HepG2 (cell line): Measurements from ENCODE around the gene PDE4D. TPM values are rescaled to one million over a fixed set of nuclear protein-coding genes. Genes with fewer than 3 reads are reported as not detected.

Experiments
- ATAC-seq: fragments of 200-7000 bp; cut with Tn5 transposase; 3 replicates; pipeline ENCODE4 v1.9.1; 2020; ENCODE audit warnings: mild to moderate bottlenecking, moderate library complexity
- BruUV-seq: library from RNA; stranded (reverse); fragments of 400-500 nt; replicated peaks from 2 replicates; lab custom pipeline; 2021; lab: Mats Ljungman, UMichigan
- CTCF ChIA-PET: fragments of 300-600 bp; formaldehyde crosslinking; extraction: SDS; loops from one replicate; lab custom pipeline; 2021; ENCODE audit warnings: low total read pairs, inconsistent platforms, low intra/inter-chr PET ratio; lab: Yijun Ruan, JAX
- POLR2A ChIA-PET: fragments of 350-600 bp; sonication (Branson Sonifier 250); formaldehyde crosslinking; loops from one replicate; lab custom pipeline; 2020; ENCODE audit warnings: antibody characterized with exemption, inconsistent platforms; lab: Yijun Ruan, JAX
- DNase-seq: peaks from one replicate; pipeline ENCODE4 v3.0.0-alpha.2; 2015; ENCODE audit warnings: low spot score
- FAIRE-seq: peaks from 3 replicates; lab custom pipeline; 2011; peaks lifted over from hg19 to GRCh38; lab: Jason Lieb, UNC
- H2AFZ ChIP-seq: one replicate; pipeline ENCODE4 v1.6.1; 2011; ENCODE audit warnings: low read length, inconsistent platforms
- H3K27ac ChIP-seq: fragments of 300-600 bp; 3 replicates; pipeline ENCODE4 v1.8.0; 2011; ENCODE audit warnings: mixed run types, mild to moderate bottlenecking, mixed read lengths, low read length, inconsistent platforms; ENCODE audit not compliant: insufficient read depth; ENCODE audit errors: extremely low read length
- H3K27me3 ChIP-seq, 2 experiments: fragments of 200-600 bp in 1 of 2; 2 replicates in 1 of 2; 3 replicates in 1 of 2; pipeline versions ENCODE4 v1.6.0 to v1.8.0; 2011; ENCODE audit warnings: low read length in 2 of 2, mild to moderate bottlenecking in 2 of 2, moderate library complexity in 2 of 2, inconsistent platforms in 1 of 2; ENCODE audit not compliant: insufficient read depth in 2 of 2, control insufficient read depth in 1 of 2
- H3K36me3 ChIP-seq, 2 experiments: fragments of 200-600 bp in 1 of 2; replicated peaks in 1 of 2; 2 replicates in 1 of 2; 3 replicates in 1 of 2; pipeline versions ENCODE4 v1.5.1 to v1.8.0; 2011; ENCODE audit warnings: low read length in 2 of 2, inconsistent platforms in 1 of 2; ENCODE audit not compliant: insufficient read depth in 2 of 2, control insufficient read depth in 1 of 2
- H3K4me1 ChIP-seq: 2 replicates; pipeline ENCODE4 v1.5.1; 2012; ENCODE audit warnings: low read length, inconsistent platforms; ENCODE audit not compliant: insufficient read depth
- H3K4me2 ChIP-seq: 2 replicates; pipeline ENCODE4 v1.6.0; 2011; ENCODE audit warnings: low read depth, low read length, inconsistent platforms
- H3K4me3 ChIP-seq, 3 experiments: fragments of 200-600 bp in 1 of 3; sonication (generic), shearing (Covaris generic) in 1 of 3; replicated peaks in 1 of 3; 2 replicates each; pipeline ENCODE4 v1.5.1; 2011 to 2016; ENCODE audit warnings: low read length in 3 of 3, inconsistent platforms in 2 of 3, low read depth in 2 of 3, mild to moderate bottlenecking in 2 of 3, control low read depth in 1 of 3, mixed read lengths in 1 of 3; ENCODE audit not compliant: insufficient read depth in 1 of 3
- H3K79me2 ChIP-seq: one replicate; pipeline ENCODE4 v1.6.1; 2011; ENCODE audit warnings: low read length, inconsistent platforms; ENCODE audit not compliant: insufficient read depth
- H3K9ac ChIP-seq: 2 replicates; pipeline ENCODE4 v1.6.0; 2011; ENCODE audit warnings: mild to moderate bottlenecking, low read depth, low read length, inconsistent platforms; ENCODE audit not compliant: insufficient read depth
- H3K9me3 ChIP-seq: 2 replicates; pipeline ENCODE4 v1.5.1; 2012; ENCODE audit warnings: mild to moderate bottlenecking, low read length
- H4K20me1 ChIP-seq: 2 replicates; pipeline ENCODE4 v1.6.0; 2011; ENCODE audit warnings: inconsistent platforms, mild to moderate bottlenecking, low read length, moderate library complexity; ENCODE audit not compliant: insufficient read depth
- ADNP ChIP-seq: sonication (generic); formaldehyde crosslinking; IDR thresholded peaks from 2 replicates; pipeline ENCODE4 v1.4.0; 2020; ENCODE audit warnings: missing genetic modification reagents
- ATF5 ChIP-seq: sonication (generic); formaldehyde crosslinking; IDR thresholded peaks from 2 replicates; pipeline ENCODE4 v1.4.0; 2020; ENCODE audit warnings: mild to moderate bottlenecking, low read depth, missing genetic modification reagents
- CTCF ChIP-seq: sonication (generic); formaldehyde crosslinking; IDR thresholded peaks from 2 replicates; pipeline ENCODE4 v1.5.0; 2020; ENCODE audit warnings: mild to moderate bottlenecking, missing genetic modification reagents, moderate library complexity
- FOSL1 ChIP-seq: sonication (generic); formaldehyde crosslinking; IDR thresholded peaks from 2 replicates; pipeline ENCODE4 v1.9.0; 2021; ENCODE audit warnings: missing genetic modification reagents, borderline replicate concordance
- MAFK ChIP-seq, 2 experiments: IDR thresholded peaks in 1 of 2; conservative IDR thresholded peaks in 1 of 2; 2 replicates each; pipeline ENCODE4 v1.6.1; 2011; ENCODE audit warnings: improper control_type of control experiment in 2 of 2, low read length in 2 of 2
- RFX5 ChIP-seq: IDR thresholded peaks from 2 replicates; pipeline ENCODE4 v1.6.1; 2011; ENCODE audit warnings: low read depth, low read length, improper control_type of control experiment
- ZKSCAN5 ChIP-seq: sonication (generic); formaldehyde crosslinking; IDR thresholded peaks from 2 replicates; pipeline ENCODE4 v1.5.1; 2020; ENCODE audit warnings: mild to moderate bottlenecking, missing genetic modification reagents
- ZNF124 ChIP-seq: sonication (generic); formaldehyde crosslinking; IDR thresholded peaks from 2 replicates; pipeline ENCODE4 v1.4.0; 2020; ENCODE audit warnings: missing genetic modification reagents
- WGBS: methylation state at CpG from one replicate; pipeline ENCODE4 v1.1.6; 2017; ENCODE audit warnings: low lambda C conversion rate; 5-methylcytosine and 5-hydroxymethylcytosine counted together
- in situ Hi-C: cut with HindIII; loops from 2 replicates; pipeline ENCODE4 v1.10.0; 2017; ENCODE audit warnings: low pct_unique_long_range_greater_than_20kb; ENCODE audit not compliant: extremely low pct_ligation_motif_present
- intact Hi-C: fragments of 100-400 bp; cut with micrococcal nuclease; formaldehyde crosslinking; loops from one replicate; pipeline ENCODE4 v1.10.0; 2022; ENCODE audit not compliant: unreplicated experiment
- polyA plus RNA-seq, 8 experiments: library from polyadenylated mRNA; depleted of rRNA in 3 of 8; stranded (reverse) in 7 of 8; unstranded in 1 of 8; fragments of >200 nt; fragmentation: Illumina TruSeq in 4 of 8; extraction: Trizol in 4 of 8; gene quantifications; 2 replicates each; pipeline versions ENCODE4 v1.2.1 to v1.2.3, GENCODE V29; 2011 to 2016; ENCODE audit warnings: low read depth in 4 of 8, missing spikeins in 1 of 8, mixed read lengths in 1 of 8; ENCODE audit not compliant: insufficient read depth in 1 of 8
- total RNA-seq, 5 experiments: library from RNA; depleted of rRNA; stranded (reverse); fragments of >200 nt; fragmentation: Illumina TruSeq; extraction: Trizol; gene quantifications; 2 replicates each; pipeline ENCODE4 v1.2.3, GENCODE V29; 2016; ENCODE audit warnings: low read depth in 1 of 5
- TF ChIP-seq, protein P1 (sequence below), 2 experiments: sonication (generic) in 1 of 2; formaldehyde crosslinking in 1 of 2; IDR thresholded peaks; 2 replicates each; pipeline versions ENCODE4 v1.4.0 to v1.6.1; 2018 to 2020; ENCODE audit warnings: missing genetic modification reagents in 2 of 2, borderline replicate concordance in 1 of 2, low read depth in 1 of 2, mild to moderate bottlenecking in 1 of 2, missing biosample characterization in 1 of 2

Gene PDE4D
- total and polyA plus RNA-seq, 2 of the 13 experiments (the other 11 are each of a cell fraction or from before 2014, with no cell fraction given), result 7.0 to 12.2 TPM

- TF ChIP-seq ATF5 (no peak), RFX5 (no peak), FOSL1 (CRISPR knock-in tag) (no peak), CTCF (CRISPR knock-in tag) (0 out of 2 replicates have a peak, but pooled peaks have one; percentile 14), ZNF124 (CRISPR knock-in tag) (no peak), ZKSCAN5 (CRISPR knock-in tag) (no peak), MAFK (conservative IDR thresholded peaks at IDR 0.05 in 1 of 2, IDR thresholded peaks at IDR 0.05 in 1 of 2; ENCODE audit: low read length in 2 of 2) (peak in 1 of 2 experiments; percentile 20; a peak in 1 of 4 replicates), ADNP (CRISPR knock-in tag) (no peak)
- TF ChIP-seq, protein P1, sequence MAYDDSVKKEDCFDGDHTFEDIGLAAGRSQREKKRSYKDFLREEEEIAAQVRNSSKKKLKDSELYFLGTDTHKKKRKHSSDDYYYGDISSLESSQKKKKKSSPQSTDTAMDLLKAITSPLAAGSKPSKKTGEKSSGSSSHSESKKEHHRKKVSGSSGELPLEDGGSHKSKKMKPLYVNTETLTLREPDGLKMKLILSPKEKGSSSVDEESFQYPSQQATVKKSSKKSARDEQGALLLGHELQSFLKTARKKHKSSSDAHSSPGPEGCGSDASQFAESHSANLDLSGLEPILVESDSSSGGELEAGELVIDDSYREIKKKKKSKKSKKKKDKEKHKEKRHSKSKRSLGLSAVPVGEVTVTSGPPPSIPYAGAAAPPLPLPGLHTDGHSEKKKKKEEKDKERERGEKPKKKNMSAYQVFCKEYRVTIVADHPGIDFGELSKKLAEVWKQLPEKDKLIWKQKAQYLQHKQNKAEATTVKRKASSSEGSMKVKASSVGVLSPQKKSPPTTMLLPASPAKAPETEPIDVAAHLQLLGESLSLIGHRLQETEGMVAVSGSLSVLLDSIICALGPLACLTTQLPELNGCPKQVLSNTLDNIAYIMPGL (CRISPR knock-in tag; IDR thresholded peaks at IDR 0.05; ENCODE audit: borderline replicate concordance in 1 of 2, low read depth in 1 of 2), result no peak
- CTCF ChIA-PET, result interaction anchor here (1.2 to 2.3 kb wide), 4 partner anchors 139 to 287 kb away, joined by 3 to 18 read pairs (median 6); no protein-coding TSS in a partner anchor
- H3K27ac ChIP-seq, result no peak overlapping the region
- H3K27me3 ChIP-seq, result no peaks in the 10 kb centered on the region
- POLR2A ChIA-PET, result no interaction called here
- intact Hi-C loops, result no loop called here
- ATAC-seq (no peak), DNase-seq (no peak), FAIRE-seq (no peak)
- no peak overlapping the region for H3K4me2 ChIP-seq
- WGBS, result 67% methylated on average over 1 of the region's 1 CpG
- no peaks in the 10 kb centered on the region for H3K4me1 ChIP-seq
- no peak overlapping the region for H3K4me3 ChIP-seq
- H3K9me3 ChIP-seq, result no peaks in the 10 kb centered on the region
- H3K36me3 ChIP-seq, result no peaks in the 10 kb centered on the region
- H2AFZ ChIP-seq, result no peak overlapping the region
- H3K9ac ChIP-seq, result no peak overlapping the region
- in situ Hi-C loops, result no loop called here
- H3K79me2 ChIP-seq, result no peaks in the 10 kb centered on the region
- no TSS peak for BruUV-seq
- H4K20me1 ChIP-seq, result no peaks in the 10 kb centered on the region
Observed at GRCh38 chr5:59173578-59173977, 719.9 kb downstream of the PDE4D start.
